GM11168 (cell line): ENCODE measurements around the gene ASAP2.

Source experiments
- in situ Hi-C: fragments of 300-500 bp; cut with MboI; formaldehyde crosslinking; loops from one replicate; pipeline ENCODE4 v1.12.0; 2022; ENCODE audit warnings: low sequenced_read_pairs; ENCODE audit not compliant: unreplicated experiment

The ASAP2 gene

GRCh38 chr2:9179572-9180201 lies 26.9 kb upstream of the ASAP2 start:
- in situ Hi-C loops = no loop called here

GRCh38 chr2:9184361-9184760 lies 22.3 kb upstream of the ASAP2 start:
- in situ Hi-C loops = no loop called here

GRCh38 chr2:9187620-9188214 lies 18.9 kb upstream of the ASAP2 start:
- in situ Hi-C loops = no loop called here

- in situ Hi-C loops = no loop called here
Measured at GRCh38 chr2:9188823-9189222, 17.8 kb upstream of the ASAP2 start.

- in situ Hi-C loops = no loop called here
Measured at GRCh38 chr2:9189901-9190300, 16.7 kb upstream of the ASAP2 start.

DNA sequence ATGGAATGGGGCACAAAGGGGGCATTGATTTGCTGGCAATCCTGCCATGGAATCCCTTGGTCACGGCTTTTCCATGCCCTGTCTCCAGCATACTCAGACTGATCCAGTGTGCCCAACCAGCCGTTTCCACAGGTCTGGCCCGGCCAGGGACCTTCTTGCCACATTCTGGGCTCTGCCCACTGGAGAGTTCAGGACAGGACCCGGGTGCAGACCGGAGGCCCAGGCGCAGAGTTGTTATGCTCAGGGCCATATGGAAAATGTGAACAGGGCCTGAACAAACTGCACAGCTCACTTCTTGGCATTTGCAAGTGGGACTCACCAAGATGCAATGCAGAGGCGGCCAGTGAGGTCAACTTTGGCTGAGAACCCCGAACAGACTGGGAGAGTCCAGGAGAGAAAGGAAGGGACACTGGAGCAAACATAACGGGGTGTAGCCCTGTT lies 15.6 kb upstream of the ASAP2 start:
- in situ Hi-C loops = no loop called here

- in situ Hi-C loops = no loop called here
Measured at GRCh38 chr2:9192712-9193111, 13.9 kb upstream of the ASAP2 start.

- in situ Hi-C loops = no loop called here
Measured at GRCh38 chr2:9194352-9194751, 12.3 kb upstream of the ASAP2 start.

DNA sequence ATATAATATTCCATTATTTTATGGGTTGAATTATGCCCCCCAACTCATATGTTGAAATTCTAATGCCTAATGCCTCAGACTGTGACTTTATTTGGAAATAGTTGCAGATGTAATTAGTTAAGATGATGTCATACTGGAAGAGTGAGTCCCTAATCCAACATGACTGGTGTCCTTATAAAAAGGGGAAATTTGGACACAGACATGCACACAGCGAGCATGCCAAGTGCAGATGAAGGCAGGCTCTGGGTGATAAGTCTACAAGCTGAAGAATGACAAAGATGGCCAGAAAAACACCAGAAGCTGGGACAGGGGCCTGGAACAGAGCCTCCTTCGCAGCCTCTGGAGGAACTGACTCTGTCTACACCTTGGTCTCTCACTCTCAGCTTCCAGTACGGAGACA lies 10.0 kb upstream of the ASAP2 start:
- in situ Hi-C loops = no loop called here

DNA sequence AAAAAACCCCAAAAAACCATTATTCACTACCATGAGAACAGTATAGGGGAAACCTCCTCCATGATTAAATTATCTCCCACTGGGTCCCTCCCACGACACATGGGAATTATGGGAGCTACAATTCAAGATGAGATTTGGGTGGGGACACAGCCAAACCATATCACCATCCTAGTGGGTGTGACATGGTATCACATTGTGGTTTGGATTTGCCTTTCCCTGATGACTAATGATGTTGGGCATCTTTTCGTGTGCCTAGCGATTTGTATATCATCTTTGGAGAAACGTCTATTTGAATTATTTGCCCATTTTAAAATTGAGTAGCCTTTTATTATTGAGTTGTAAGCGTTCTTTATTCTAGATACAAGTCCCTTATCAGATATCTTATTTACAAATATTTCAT lies 8.7 kb upstream of the ASAP2 start:
- in situ Hi-C loops = no loop called here

DNA sequence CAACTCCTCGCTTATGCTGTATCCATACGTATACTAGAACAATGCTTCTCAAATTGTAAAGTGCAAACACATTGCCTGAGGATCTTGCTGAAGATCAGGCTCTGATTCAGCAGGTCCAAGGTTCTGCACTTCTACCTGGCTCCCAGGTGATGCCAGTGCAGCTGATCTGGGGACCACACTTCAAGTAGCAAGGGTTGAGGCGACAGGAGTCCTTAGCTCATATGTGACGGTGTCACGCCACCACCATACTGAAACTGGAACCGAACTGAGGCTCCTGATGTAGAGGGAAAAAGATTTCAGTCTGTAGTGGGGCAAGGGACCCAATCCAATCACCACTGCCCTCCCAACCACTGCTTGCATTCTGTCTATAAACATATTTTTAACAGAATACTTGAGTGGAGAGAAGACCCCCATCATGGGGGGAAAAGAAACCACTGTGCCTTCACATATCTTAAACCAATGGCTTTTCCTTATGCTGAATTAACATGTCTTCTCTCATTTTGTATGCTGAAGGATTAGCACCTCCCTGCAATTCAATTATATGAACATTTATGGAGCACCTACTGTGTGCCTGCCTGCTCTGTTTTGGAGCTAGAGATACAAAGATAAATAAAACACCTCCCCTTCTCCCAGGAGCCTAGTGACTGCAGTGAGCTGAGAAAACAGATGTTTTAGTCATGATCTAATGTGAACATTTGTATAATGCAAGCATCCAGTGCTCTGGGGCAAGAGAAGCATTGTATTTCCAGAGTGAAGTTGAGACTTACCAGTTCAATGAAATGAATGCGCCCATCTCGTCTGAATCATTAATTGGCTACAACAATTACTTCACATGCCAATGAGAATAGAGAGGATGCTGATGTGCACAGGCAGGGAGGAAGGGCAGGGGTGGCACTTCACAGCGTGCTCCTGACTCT lies 6.6 kb upstream of the ASAP2 start:
- in situ Hi-C loops = no loop called here

- in situ Hi-C loops = no loop called here
Measured at GRCh38 chr2:9200633-9201015, 6.0 kb upstream of the ASAP2 start.

- in situ Hi-C loops = no loop called here
Measured at GRCh38 chr2:9201185-9201891, 5.3 kb upstream of the ASAP2 start.

DNA sequence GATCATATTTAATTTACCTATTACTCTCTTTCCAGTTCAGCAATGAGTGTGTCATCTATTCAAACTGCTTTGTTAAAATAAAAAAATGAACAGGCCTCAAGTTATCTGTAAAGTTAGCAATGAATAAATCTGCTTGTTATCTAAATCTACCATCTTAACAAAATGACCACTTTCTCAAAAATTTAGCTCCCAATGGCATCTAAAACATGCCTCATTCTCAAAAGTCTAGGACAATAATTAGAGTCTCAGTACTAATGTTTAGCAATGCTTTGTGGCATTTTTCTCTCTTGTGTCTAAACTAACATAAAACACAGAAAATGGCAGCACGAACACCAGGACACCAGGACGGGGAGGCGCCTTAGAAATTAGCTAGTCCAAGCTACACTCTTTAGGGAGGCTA lies 3.6 kb upstream of the ASAP2 start:
- in situ Hi-C loops = no loop called here

DNA sequence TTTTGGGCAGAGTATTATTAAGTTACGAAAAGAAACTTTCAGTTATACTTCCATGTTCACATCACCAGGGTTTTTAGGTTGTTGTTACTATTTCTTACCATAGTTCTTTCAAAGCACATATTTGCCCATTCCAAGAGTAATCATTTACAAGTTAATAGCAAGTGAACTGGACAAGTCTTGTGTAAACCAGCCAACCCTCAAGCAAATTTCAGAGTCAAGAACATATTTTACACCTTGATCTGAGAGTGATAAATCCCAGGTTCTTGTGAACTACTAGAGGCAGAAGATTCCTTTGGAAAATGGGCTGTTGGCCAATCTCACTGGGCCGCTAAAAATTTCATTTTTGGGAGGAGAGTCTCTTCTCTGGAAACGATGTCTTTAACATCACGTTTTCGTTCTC lies 2.7 kb upstream of the ASAP2 start:
- in situ Hi-C loops = no loop called here

DNA sequence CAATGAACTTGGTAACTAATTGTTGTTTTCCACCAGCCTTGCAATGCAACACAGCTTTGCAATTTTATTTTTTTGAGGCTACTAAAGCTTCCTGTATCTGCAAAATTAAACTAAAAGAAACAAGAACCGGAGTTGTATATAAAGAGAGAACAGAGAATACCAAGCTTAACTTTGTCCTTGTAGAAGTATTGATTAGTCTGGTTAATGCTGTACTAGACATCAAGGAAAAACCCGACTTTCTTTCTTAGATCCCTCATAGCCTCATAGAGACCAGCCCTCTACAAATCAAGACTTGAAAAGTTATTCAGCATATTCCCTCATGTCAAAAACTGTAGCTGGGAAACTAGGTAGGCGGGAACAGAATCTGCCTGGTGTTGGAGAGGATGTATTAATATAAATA lies 1.7 kb upstream of the ASAP2 start:
- in situ Hi-C loops = no loop called here

DNA sequence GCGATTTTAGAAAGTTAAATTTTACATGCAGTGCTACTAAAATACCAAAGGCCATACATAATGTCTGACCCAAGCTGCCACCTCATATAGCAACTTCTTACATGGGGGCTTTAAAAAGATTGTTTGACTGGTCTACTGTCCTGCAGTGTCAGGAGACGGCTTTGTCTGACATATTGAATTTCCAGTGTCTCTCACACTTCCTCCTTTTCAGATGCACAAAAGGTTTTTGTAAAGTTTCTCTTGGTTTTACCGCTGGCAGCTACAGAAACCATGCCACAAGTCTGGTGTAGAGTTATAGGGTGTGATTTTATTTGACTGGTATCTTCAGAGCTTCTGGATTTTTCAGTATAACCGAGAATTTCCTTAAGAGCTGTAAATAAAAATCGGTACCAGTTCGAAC lies 1.1 kb upstream of the ASAP2 start:
- in situ Hi-C loops = no loop called here

DNA sequence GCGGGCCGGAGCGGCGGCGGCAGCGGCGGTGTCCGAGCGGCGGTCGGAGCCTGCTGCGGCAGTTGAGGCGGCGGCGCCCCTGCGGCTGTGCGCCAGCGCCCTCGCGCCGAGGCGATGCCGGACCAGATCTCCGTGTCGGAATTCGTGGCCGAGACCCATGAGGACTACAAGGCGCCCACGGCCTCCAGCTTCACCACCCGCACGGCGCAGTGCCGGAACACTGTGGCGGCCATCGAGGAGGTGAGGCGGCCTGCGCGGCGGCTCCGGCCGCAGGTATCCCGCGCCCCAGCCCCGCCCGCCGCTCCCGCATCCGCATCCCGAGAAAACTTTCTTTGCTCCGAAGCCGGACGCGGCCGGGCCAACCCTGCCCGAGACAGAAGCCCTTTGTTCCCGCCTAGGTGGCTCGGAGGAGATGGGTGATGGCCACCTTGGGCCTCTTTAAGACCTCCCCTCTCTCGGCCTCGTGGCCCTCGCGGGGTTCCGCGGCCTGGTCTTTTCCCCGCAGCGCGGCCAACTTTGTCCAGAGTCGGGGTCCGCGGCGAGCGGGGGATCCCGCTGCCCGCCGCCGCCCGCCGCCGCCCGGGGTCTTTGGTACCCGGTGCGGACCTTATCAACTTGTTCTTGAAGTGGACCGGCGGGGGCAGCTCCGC lies 504 bp downstream of the ASAP2 start:
- in situ Hi-C loops = no loop called here

DNA sequence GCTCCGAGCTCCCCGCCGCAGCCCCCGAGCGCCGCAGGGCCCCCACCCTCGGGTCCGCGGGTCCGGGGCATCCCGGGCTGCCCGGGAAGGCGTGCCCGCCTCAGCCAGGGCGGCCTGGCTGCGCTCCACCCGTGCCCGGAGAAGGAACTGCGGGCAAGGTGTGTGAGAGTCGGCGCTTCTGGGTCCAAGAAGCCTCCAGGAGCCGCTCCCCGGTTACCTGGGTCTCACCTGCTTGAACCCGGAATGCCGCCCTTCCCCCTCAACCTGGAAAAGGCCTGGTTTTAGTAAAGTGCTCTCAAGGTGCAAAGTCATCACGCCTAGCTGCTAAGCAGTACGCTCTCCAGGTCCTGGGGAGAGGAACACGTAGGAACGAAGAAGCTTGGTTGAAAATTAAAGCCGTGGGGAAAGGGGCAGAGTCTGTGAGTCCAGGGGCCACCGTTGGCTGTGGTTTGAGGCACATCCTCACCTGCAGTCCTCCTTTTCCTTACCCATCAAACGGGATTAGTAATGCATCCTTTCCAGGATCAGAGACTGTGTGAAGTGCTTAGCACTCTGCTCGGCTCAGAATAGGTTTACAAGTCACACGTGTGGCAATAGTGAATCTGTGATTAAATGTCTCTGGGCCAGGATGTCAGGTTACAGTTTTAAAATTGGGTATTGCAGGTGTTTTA lies 1.2 kb downstream of the ASAP2 start:
- in situ Hi-C loops = no loop called here

- in situ Hi-C loops = no loop called here
Measured at GRCh38 chr2:9208875-9209274, 2.3 kb downstream of the ASAP2 start.
